WTC11 (cell line): ENCODE measurements around the gene ZNF394. TPM values are rescaled to one million over a fixed set of nuclear protein-coding genes. Genes with fewer than 3 reads are reported as not detected.

Experiments used
- ATAC-seq: fragments of 200-7000 bp; cut with Tn5 transposase; 2 replicates; pipeline ENCODE4 v1.10.0; 2021; ENCODE audit warnings: mild to moderate bottlenecking, moderate library complexity
- CTCF ChIA-PET: fragments of 300-600 bp; sonication (Branson Sonifier 250); formaldehyde crosslinking; loops from one replicate; lab custom pipeline; 2021; ENCODE audit warnings: antibody characterized with exemption; lab: Charles Lee
- POLR2A ChIA-PET: fragments of 350-600 bp; sonication (Branson Sonifier 250); formaldehyde crosslinking; loops from one replicate; lab custom pipeline; 2021; ENCODE audit warnings: antibody characterized with exemption; lab: Charles Lee
- DNase-seq: peaks from one replicate; pipeline ENCODE4 v3.0.0; 2021; ENCODE audit warnings: low spot score
- H3K27ac Mint-ChIP-seq: 2 replicates; pipeline ENCODE4 v1.8.0; 2021; ENCODE audit warnings: mixed read lengths
- H3K27me3 Mint-ChIP-seq: 2 replicates; pipeline ENCODE4 v1.8.0; 2021; ENCODE audit warnings: low read depth, mild to moderate bottlenecking, moderate library complexity, mixed read lengths
- H3K36me3 Mint-ChIP-seq: 2 replicates; pipeline ENCODE4 v1.8.0; 2021; ENCODE audit warnings: mixed read lengths
- H3K4me1 Mint-ChIP-seq: 2 replicates; pipeline ENCODE4 v1.8.0; 2022; ENCODE audit warnings: mixed read lengths
- H3K4me3 Mint-ChIP-seq: 2 replicates; pipeline ENCODE4 v1.8.0; 2021; ENCODE audit warnings: mild to moderate bottlenecking, moderate library complexity, mixed read lengths
- H3K9me3 Mint-ChIP-seq: 2 replicates; pipeline ENCODE4 v1.8.0; 2021; ENCODE audit warnings: mixed read lengths
- EMX1 ChIP-seq: fragments of 250-450 bp; sonication (Bioruptor Pico); IDR thresholded peaks from 2 replicates; pipeline ENCODE4 v1.8.0; 2021; ENCODE audit warnings: mild to moderate bottlenecking
- GRHL2 ChIP-seq: fragments of 250-450 bp; sonication (Bioruptor Pico); IDR thresholded peaks from 2 replicates; pipeline ENCODE4 v1.8.0; 2022; ENCODE audit warnings: mild to moderate bottlenecking, moderate library complexity; ENCODE audit not compliant: insufficient replicate concordance, severe bottlenecking
- MXD4 ChIP-seq: fragments of 250-450 bp; sonication (Bioruptor Pico); IDR thresholded peaks from 2 replicates; pipeline ENCODE4 v1.8.0; 2021; ENCODE audit warnings: mild to moderate bottlenecking, moderate library complexity, borderline replicate concordance
- MYBL2 ChIP-seq: sonication (generic); formaldehyde crosslinking; IDR thresholded peaks from 2 replicates; pipeline ENCODE4 v1.8.1; 2023; ENCODE audit warnings: mild to moderate bottlenecking, moderate library complexity, missing genetic modification reagents
- RELA ChIP-seq: sonication (generic); formaldehyde crosslinking; IDR thresholded peaks from 2 replicates; pipeline ENCODE4 v1.8.1; 2022; ENCODE audit warnings: missing genetic modification reagents, mild to moderate bottlenecking, borderline replicate concordance
- TEAD4 ChIP-seq: sonication (generic); formaldehyde crosslinking; IDR thresholded peaks from 2 replicates; pipeline ENCODE4 v1.8.0; 2022; ENCODE audit warnings: mild to moderate bottlenecking, missing genetic modification reagents
- ZNF317 ChIP-seq: sonication (generic); formaldehyde crosslinking; IDR thresholded peaks from 2 replicates; pipeline ENCODE4 v1.8.1; 2023; ENCODE audit warnings: low read depth, mild to moderate bottlenecking, moderate library complexity, missing genetic modification reagents, borderline replicate concordance
- ZNF396 ChIP-seq: fragments of 250-450 bp; sonication (Bioruptor Pico); IDR thresholded peaks from 2 replicates; pipeline ENCODE4 v1.8.0; 2021; ENCODE audit warnings: mild to moderate bottlenecking, moderate library complexity, borderline replicate concordance
- total RNA-seq: library from RNA; stranded (reverse); gene quantifications from 3 replicates; pipeline ENCODE4 v1.2.3, GENCODE V29; 2021
- TF ChIP-seq, protein P1 (sequence below): sonication (generic); formaldehyde crosslinking; IDR thresholded peaks from 2 replicates; pipeline ENCODE4 v1.8.1; 2023; ENCODE audit warnings: mild to moderate bottlenecking, missing genetic modification reagents
- TF ChIP-seq, protein P2 (sequence below): fragments of 250-450 bp; sonication (Bioruptor Pico); IDR thresholded peaks from 2 replicates; pipeline ENCODE4 v1.9.0; 2021; ENCODE audit warnings: mild to moderate bottlenecking, borderline replicate concordance
- TF ChIP-seq, protein P3 (sequence below): fragments of 250-450 bp; sonication (Bioruptor Pico); IDR thresholded peaks from 2 replicates; pipeline ENCODE4 v1.9.0; 2021; ENCODE audit warnings: mild to moderate bottlenecking
- TF ChIP-seq, protein P4 (sequence below): sonication (generic); formaldehyde crosslinking; IDR thresholded peaks from 2 replicates; pipeline ENCODE4 v1.8.0; 2022; ENCODE audit warnings: mild to moderate bottlenecking, missing genetic modification reagents
- TF ChIP-seq, protein P5 (sequence below): sonication (generic); formaldehyde crosslinking; IDR thresholded peaks from 2 replicates; pipeline ENCODE4 v1.8.1; 2022; ENCODE audit warnings: low read depth, missing genetic modification reagents, borderline replicate concordance
- TF ChIP-seq, protein P6 (sequence below): sonication (generic); formaldehyde crosslinking; IDR thresholded peaks from 2 replicates; pipeline ENCODE4 v1.8.1; 2023; ENCODE audit warnings: mild to moderate bottlenecking, missing genetic modification reagents
- TF ChIP-seq, protein P7 (sequence below): sonication (generic); formaldehyde crosslinking; IDR thresholded peaks from 2 replicates; pipeline ENCODE4 v1.8.1; 2022; ENCODE audit warnings: mild to moderate bottlenecking, moderate library complexity, missing genetic modification reagents

The ZNF394 gene
- total RNA-seq, 1 experiment from 2014 or later = 24.0 TPM

DNA sequence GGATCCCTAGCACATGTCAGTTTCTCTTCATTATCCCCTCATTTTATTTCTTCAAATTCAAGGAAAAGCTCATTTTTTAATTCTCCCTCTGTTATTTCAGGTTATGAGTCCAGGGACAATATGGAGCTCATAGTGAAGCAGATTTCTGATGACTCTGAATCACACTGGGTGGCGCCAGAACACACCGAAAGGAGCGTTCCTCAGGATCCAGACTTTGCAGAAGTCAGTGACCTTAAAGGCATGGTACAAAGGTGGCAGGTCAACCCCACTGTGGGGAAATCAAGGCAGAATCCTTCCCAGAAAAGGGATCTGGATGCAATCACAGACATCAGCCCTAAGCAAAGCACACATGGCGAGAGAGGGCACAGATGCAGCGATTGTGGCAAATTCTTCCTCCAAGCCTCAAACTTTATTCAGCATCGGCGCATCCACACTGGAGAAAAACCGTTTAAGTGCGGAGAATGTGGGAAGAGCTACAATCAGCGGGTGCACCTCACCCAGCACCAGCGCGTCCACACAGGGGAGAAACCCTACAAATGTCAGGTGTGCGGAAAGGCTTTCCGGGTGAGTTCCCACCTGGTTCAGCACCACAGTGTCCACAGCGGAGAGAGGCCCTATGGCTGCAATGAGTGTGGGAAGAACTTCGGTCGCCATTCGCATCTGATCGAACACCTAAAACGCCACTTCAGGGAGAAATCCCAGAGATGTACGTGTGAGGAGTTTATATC lies 25.8 kb upstream of the ZNF394 start:
- POLR2A ChIA-PET = no interaction called here

DNA sequence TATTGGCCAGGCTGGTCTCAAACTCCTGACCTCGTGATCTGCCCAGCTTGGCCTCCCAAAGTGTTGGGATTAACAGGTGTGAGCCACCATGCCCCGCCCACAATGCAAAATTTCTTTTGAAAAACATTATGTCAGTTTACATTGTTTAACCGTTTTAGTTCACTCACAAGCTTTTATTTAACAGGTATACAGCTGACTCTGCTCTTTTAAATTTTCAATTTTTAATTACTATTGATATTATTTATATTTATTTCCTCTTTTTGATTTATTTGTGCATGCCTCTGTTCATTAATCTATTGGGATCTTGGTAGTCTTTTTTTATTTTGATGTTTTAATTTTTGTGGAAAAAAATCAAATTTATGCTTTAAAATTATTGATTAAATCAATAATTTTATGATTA lies 21.3 kb upstream of the ZNF394 start:
- CTCF ChIA-PET = no interaction called here
- H3K36me3 Mint-ChIP-seq = peaks cover 37% of the 10 kb centered on the region
- no peaks in the 10 kb centered on the region for H3K4me1 Mint-ChIP-seq
- DNase-seq (no peak), ATAC-seq (no peak)
- TF ChIP-seq, protein P1, sequence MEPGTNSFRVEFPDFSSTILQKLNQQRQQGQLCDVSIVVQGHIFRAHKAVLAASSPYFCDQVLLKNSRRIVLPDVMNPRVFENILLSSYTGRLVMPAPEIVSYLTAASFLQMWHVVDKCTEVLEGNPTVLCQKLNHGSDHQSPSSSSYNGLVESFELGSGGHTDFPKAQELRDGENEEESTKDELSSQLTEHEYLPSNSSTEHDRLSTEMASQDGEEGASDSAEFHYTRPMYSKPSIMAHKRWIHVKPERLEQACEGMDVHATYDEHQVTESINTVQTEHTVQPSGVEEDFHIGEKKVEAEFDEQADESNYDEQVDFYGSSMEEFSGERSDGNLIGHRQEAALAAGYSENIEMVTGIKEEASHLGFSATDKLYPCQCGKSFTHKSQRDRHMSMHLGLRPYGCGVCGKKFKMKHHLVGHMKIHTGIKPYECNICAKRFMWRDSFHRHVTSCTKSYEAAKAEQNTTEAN = no peak
- TF ChIP-seq GRHL2 (CRISPR knock-in tag) (no peak), RELA (no peak), ZNF317 (no peak), TEAD4 (CRISPR knock-in tag) (no peak), MYBL2 (CRISPR knock-in tag) (no peak)
- TF ChIP-seq, protein P2, sequence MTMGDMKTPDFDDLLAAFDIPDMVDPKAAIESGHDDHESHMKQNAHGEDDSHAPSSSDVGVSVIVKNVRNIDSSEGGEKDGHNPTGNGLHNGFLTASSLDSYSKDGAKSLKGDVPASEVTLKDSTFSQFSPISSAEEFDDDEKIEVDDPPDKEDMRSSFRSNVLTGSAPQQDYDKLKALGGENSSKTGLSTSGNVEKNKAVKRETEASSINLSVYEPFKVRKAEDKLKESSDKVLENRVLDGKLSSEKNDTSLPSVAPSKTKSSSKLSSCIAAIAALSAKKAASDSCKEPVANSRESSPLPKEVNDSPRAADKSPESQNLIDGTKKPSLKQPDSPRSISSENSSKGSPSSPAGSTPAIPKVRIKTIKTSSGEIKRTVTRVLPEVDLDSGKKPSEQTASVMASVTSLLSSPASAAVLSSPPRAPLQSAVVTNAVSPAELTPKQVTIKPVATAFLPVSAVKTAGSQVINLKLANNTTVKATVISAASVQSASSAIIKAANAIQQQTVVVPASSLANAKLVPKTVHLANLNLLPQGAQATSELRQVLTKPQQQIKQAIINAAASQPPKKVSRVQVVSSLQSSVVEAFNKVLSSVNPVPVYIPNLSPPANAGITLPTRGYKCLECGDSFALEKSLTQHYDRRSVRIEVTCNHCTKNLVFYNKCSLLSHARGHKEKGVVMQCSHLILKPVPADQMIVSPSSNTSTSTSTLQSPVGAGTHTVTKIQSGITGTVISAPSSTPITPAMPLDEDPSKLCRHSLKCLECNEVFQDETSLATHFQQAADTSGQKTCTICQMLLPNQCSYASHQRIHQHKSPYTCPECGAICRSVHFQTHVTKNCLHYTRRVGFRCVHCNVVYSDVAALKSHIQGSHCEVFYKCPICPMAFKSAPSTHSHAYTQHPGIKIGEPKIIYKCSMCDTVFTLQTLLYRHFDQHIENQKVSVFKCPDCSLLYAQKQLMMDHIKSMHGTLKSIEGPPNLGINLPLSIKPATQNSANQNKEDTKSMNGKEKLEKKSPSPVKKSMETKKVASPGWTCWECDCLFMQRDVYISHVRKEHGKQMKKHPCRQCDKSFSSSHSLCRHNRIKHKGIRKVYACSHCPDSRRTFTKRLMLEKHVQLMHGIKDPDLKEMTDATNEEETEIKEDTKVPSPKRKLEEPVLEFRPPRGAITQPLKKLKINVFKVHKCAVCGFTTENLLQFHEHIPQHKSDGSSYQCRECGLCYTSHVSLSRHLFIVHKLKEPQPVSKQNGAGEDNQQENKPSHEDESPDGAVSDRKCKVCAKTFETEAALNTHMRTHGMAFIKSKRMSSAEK (CRISPR knock-in tag) = no peak
- H3K4me3 Mint-ChIP-seq = no peak overlapping the region
- H3K9me3 Mint-ChIP-seq = no peaks in the 10 kb centered on the region
- POLR2A ChIA-PET = no interaction called here
- H3K27ac Mint-ChIP-seq = no peak overlapping the region
- no peaks in the 10 kb centered on the region for H3K27me3 Mint-ChIP-seq

More for the DNA sequence above, 25.8 kb upstream of the ZNF394 start:
- TF ChIP-seq, protein P3, sequence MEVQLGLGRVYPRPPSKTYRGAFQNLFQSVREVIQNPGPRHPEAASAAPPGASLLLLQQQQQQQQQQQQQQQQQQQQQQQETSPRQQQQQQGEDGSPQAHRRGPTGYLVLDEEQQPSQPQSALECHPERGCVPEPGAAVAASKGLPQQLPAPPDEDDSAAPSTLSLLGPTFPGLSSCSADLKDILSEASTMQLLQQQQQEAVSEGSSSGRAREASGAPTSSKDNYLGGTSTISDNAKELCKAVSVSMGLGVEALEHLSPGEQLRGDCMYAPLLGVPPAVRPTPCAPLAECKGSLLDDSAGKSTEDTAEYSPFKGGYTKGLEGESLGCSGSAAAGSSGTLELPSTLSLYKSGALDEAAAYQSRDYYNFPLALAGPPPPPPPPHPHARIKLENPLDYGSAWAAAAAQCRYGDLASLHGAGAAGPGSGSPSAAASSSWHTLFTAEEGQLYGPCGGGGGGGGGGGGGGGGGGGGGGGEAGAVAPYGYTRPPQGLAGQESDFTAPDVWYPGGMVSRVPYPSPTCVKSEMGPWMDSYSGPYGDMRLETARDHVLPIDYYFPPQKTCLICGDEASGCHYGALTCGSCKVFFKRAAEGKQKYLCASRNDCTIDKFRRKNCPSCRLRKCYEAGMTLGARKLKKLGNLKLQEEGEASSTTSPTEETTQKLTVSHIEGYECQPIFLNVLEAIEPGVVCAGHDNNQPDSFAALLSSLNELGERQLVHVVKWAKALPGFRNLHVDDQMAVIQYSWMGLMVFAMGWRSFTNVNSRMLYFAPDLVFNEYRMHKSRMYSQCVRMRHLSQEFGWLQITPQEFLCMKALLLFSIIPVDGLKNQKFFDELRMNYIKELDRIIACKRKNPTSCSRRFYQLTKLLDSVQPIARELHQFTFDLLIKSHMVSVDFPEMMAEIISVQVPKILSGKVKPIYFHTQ (CRISPR knock-in tag) = no peak
- TF ChIP-seq, protein P4, sequence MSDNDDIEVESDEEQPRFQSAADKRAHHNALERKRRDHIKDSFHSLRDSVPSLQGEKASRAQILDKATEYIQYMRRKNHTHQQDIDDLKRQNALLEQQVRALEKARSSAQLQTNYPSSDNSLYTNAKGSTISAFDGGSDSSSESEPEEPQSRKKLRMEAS (CRISPR knock-in tag) = no peak
- TF ChIP-seq, protein P5, sequence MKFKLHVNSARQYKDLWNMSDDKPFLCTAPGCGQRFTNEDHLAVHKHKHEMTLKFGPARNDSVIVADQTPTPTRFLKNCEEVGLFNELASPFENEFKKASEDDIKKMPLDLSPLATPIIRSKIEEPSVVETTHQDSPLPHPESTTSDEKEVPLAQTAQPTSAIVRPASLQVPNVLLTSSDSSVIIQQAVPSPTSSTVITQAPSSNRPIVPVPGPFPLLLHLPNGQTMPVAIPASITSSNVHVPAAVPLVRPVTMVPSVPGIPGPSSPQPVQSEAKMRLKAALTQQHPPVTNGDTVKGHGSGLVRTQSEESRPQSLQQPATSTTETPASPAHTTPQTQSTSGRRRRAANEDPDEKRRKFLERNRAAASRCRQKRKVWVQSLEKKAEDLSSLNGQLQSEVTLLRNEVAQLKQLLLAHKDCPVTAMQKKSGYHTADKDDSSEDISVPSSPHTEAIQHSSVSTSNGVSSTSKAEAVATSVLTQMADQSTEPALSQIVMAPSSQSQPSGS (CRISPR knock-in tag) = no peak
- TF ChIP-seq MXD4 (CRISPR knock-in tag) (no peak), ZNF396 (CRISPR knock-in tag) (no peak), EMX1 (CRISPR knock-in tag) (no peak)
- TF ChIP-seq, protein P6, sequence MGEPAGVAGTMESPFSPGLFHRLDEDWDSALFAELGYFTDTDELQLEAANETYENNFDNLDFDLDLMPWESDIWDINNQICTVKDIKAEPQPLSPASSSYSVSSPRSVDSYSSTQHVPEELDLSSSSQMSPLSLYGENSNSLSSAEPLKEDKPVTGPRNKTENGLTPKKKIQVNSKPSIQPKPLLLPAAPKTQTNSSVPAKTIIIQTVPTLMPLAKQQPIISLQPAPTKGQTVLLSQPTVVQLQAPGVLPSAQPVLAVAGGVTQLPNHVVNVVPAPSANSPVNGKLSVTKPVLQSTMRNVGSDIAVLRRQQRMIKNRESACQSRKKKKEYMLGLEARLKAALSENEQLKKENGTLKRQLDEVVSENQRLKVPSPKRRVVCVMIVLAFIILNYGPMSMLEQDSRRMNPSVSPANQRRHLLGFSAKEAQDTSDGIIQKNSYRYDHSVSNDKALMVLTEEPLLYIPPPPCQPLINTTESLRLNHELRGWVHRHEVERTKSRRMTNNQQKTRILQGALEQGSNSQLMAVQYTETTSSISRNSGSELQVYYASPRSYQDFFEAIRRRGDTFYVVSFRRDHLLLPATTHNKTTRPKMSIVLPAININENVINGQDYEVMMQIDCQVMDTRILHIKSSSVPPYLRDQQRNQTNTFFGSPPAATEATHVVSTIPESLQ (CRISPR knock-in tag) = no peak
- TF ChIP-seq, protein P7, sequence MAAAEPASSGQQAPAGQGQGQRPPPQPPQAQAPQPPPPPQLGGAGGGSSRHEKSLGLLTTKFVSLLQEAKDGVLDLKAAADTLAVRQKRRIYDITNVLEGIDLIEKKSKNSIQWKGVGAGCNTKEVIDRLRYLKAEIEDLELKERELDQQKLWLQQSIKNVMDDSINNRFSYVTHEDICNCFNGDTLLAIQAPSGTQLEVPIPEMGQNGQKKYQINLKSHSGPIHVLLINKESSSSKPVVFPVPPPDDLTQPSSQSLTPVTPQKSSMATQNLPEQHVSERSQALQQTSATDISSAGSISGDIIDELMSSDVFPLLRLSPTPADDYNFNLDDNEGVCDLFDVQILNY (CRISPR knock-in tag) = no peak
- Mint-ChIP-seq H3K9me3 (peaks cover 22% of the 10 kb centered on the region), H3K27me3 (peaks cover 6% of the 10 kb centered on the region), H3K36me3 (peaks cover 57% of the 10 kb centered on the region), H3K4me1 (no peaks in the 10 kb centered on the region), H3K27ac (peak overlapping the region; percentile 75; the same call in 1 of the 2 replicates), H3K4me3 (no peak overlapping the region)
- DNase-seq = peak; percentile 37
- CTCF ChIA-PET = interaction anchor here (0.6 to 3.6 kb wide), 20 partner anchors 8 to 465 kb away, joined by 3 to 33 read pairs (median 4); partner anchors contain the start of genes TMEM225B, TRIM4, ZKSCAN5 and ZNF655
- ATAC-seq = peak; percentile 58
